ENCODE measurements around the gene TFPT.

TFPT gene

GRCh38 chr19:54115109-54116063 lies at the start of gene TFPT, which contains the start of gene PRPF31:
TFPT (minus strand) TSS chr19:54115657; CDS start chr19:54115269, 388 bp downstream.
PRPF31 (plus strand) TSS chr19:54115754; CDS start chr19:54118279, 2,525 bp downstream.
- TF ChIP-seq EP300 (IDR thresholded peaks at IDR 0.05; ENCODE audit: borderline replicate concordance) (peak; percentile 21; the same call in 1 of the 2 replicates), TEAD4 (IDR thresholded peaks at IDR 0.05) (peak; percentile 57; the same call in 1 of the 2 replicates), FOXM1 (IDR thresholded peaks at IDR 0.05; ENCODE audit: borderline replicate concordance, low read depth) (no peak; the same call in 1 of the 2 replicates), CREB1 (IDR thresholded peaks at IDR 0.05; ENCODE audit: low read depth) (peak; percentile 97), CEBPB (IDR thresholded peaks at IDR 0.05) (no peak; the same call in 1 of the 2 replicates), MAX (IDR thresholded peaks at IDR 0.05) (peak; percentile 76), YY1 (IDR thresholded peaks at IDR 0.05; ENCODE audit: low read depth) (peak; percentile 71), TCF12 (IDR thresholded peaks at IDR 0.05; ENCODE audit: low read depth) (peak; percentile 82), EGR1 (IDR thresholded peaks at IDR 0.05) (no peak), USF1 (IDR thresholded peaks at IDR 0.05) (peak; percentile 44), ZBTB7A (IDR thresholded peaks at IDR 0.05; ENCODE audit: low read depth) (no peak), REST (IDR thresholded peaks at IDR 0.05; ENCODE audit: low read depth) (no peak), RAD21 (IDR thresholded peaks at IDR 0.05; ENCODE audit: low read depth) (no peak), NFIC (IDR thresholded peaks at IDR 0.05) (peak; percentile 30), TAF1 (IDR thresholded peaks at IDR 0.05; ENCODE audit: low read depth) (peak; percentile 68)

- TF ChIP-seq CEBPB (IDR thresholded peaks at IDR 0.05) = no peak
- TF ChIP-seq TEAD4 (IDR thresholded peaks at IDR 0.05) = no peak
- TF ChIP-seq NFIC (IDR thresholded peaks at IDR 0.05) = no peak
- TF ChIP-seq TCF12 (IDR thresholded peaks at IDR 0.05; ENCODE audit: low read depth) = no peak
- no peak for TF ChIP-seq TAF1 (IDR thresholded peaks at IDR 0.05; ENCODE audit: low read depth)
- no peak for TF ChIP-seq RAD21 (IDR thresholded peaks at IDR 0.05; ENCODE audit: low read depth)
- TF ChIP-seq FOXM1 (IDR thresholded peaks at IDR 0.05; ENCODE audit: borderline replicate concordance, low read depth) = no peak
- no peak for TF ChIP-seq MAX (IDR thresholded peaks at IDR 0.05)
- TF ChIP-seq EP300 (IDR thresholded peaks at IDR 0.05; ENCODE audit: borderline replicate concordance) = no peak
- TF ChIP-seq USF1 (IDR thresholded peaks at IDR 0.05) = no peak
- TF ChIP-seq REST (IDR thresholded peaks at IDR 0.05; ENCODE audit: low read depth) = no peak
- no peak for TF ChIP-seq ZBTB7A (IDR thresholded peaks at IDR 0.05; ENCODE audit: low read depth)
- TF ChIP-seq EGR1 (IDR thresholded peaks at IDR 0.05) = no peak
Observed at GRCh38 chr19:54165222-54165621, 49.8 kb upstream of the TFPT start.

- TF ChIP-seq EP300 (IDR thresholded peaks at IDR 0.05; ENCODE audit: borderline replicate concordance) = no peak
- TF ChIP-seq TCF12 (IDR thresholded peaks at IDR 0.05; ENCODE audit: low read depth) = no peak
- TF ChIP-seq TEAD4 (IDR thresholded peaks at IDR 0.05) = no peak
- TF ChIP-seq REST (IDR thresholded peaks at IDR 0.05; ENCODE audit: low read depth) = no peak
- TF ChIP-seq CEBPB (IDR thresholded peaks at IDR 0.05) = no peak
- no peak for TF ChIP-seq TAF1 (IDR thresholded peaks at IDR 0.05; ENCODE audit: low read depth)
- no peak for TF ChIP-seq YY1 (IDR thresholded peaks at IDR 0.05; ENCODE audit: low read depth)
- no peak for TF ChIP-seq RAD21 (IDR thresholded peaks at IDR 0.05; ENCODE audit: low read depth)
- no peak for TF ChIP-seq MAX (IDR thresholded peaks at IDR 0.05)
- no peak for TF ChIP-seq EGR1 (IDR thresholded peaks at IDR 0.05)
- TF ChIP-seq FOXM1 (IDR thresholded peaks at IDR 0.05; ENCODE audit: borderline replicate concordance, low read depth) = no peak
- no peak for TF ChIP-seq NFIC (IDR thresholded peaks at IDR 0.05)
- no peak for TF ChIP-seq CREB1 (IDR thresholded peaks at IDR 0.05; ENCODE audit: low read depth)
- TF ChIP-seq USF1 (IDR thresholded peaks at IDR 0.05) = no peak
- TF ChIP-seq ZBTB7A (IDR thresholded peaks at IDR 0.05; ENCODE audit: low read depth) = no peak
Observed at GRCh38 chr19:54164369-54165068, 49.1 kb upstream of the TFPT start.
